ENCODE measurements around the gene PRCC. TPM values are rescaled to one million over a fixed set of nuclear protein-coding genes. Genes with fewer than 3 reads are reported as not detected.

PRCC gene
- total RNA-seq, 2 experiments from 2014 or later: 71.9 to 75.5 TPM

- Mint-ChIP-seq H3K27ac (no peak overlapping the region), H3K9me3 (ENCODE audit: insufficient read depth) (no peaks in the 10 kb centered on the region), H3K36me3 (ENCODE audit: low read depth) (peaks cover 29% of the 10 kb centered on the region), H3K4me3 (no peak overlapping the region), H3K27me3 (ENCODE audit: low read depth) (no peaks in the 10 kb centered on the region), H3K4me1 (ENCODE audit: low read depth) (peaks cover 39% of the 10 kb centered on the region)
- CTCF ChIA-PET: interaction anchor here (0.7 to 18.8 kb wide), 11 partner anchors 10 to 321 kb away, joined by 3 to 206 read pairs (median 4); partner anchors contain the start of genes HDGF, ISG20L2 and METTL25B
- ATAC-seq (peak; percentile 16), DNase-seq (no peak)
- POLR2A ChIA-PET: interaction anchor here (0.9 to 4.1 kb wide), 7 partner anchors 10 to 94 kb away, joined by 3 to 35 read pairs (median 5); partner anchors contain the start of genes HDGF, ISG20L2, METTL25B and MRPL24
Measured at GRCh38 chr1:156766298-156767100, 836 bp upstream of the PRCC start.

- Mint-ChIP-seq H3K36me3 (ENCODE audit: low read depth) (peaks cover 40% of the 10 kb centered on the region), H3K4me1 (ENCODE audit: low read depth) (peaks cover 49% of the 10 kb centered on the region), H3K27ac (no peak overlapping the region), H3K9me3 (ENCODE audit: insufficient read depth) (no peaks in the 10 kb centered on the region), H3K4me3 (no peak overlapping the region), H3K27me3 (ENCODE audit: low read depth) (no peaks in the 10 kb centered on the region)
- ATAC-seq: peak; percentile 12
- DNase-seq: peak; percentile 39
- POLR2A ChIA-PET: interaction anchor here (1.0 to 4.1 kb wide), 7 partner anchors 14 to 41 kb away, joined by 3 to 35 read pairs (median 7); partner anchors contain the start of genes HDGF, ISG20L2, METTL25B and MRPL24
- CTCF ChIA-PET: interaction anchor here (0.6 to 18.8 kb wide), 14 partner anchors 15 to 322 kb away, joined by 3 to 206 read pairs (median 4); partner anchors contain the start of genes HDGF, ISG20L2, METTL25B and MRPL24
Measured at GRCh38 chr1:156767879-156768604, 707 bp downstream of the PRCC start.

GRCh38 chr1:156768610-156769295, 1.4 kb downstream of the PRCC start:
- ChIA-PET CTCF (interaction anchor here (0.6 to 18.8 kb wide), 9 partner anchors 21 to 121 kb away, joined by 3 to 206 read pairs (median 4); partner anchors contain the start of genes ISG20L2 and METTL25B), POLR2A (interaction anchor here (1.0 to 4.1 kb wide), 6 partner anchors 13 to 41 kb away, joined by 3 to 35 read pairs (median 4); partner anchors contain the start of genes HDGF, ISG20L2, METTL25B and MRPL24)
- H3K27me3 Mint-ChIP-seq (ENCODE audit: low read depth): no peaks in the 10 kb centered on the region
- H3K9me3 Mint-ChIP-seq (ENCODE audit: insufficient read depth): no peaks in the 10 kb centered on the region
- ATAC-seq (no peak), DNase-seq (no peak)
- H3K36me3 Mint-ChIP-seq (ENCODE audit: low read depth): peaks cover 46% of the 10 kb centered on the region
- H3K27ac Mint-ChIP-seq: peak overlapping the region; percentile 7
- no peak overlapping the region for H3K4me3 Mint-ChIP-seq
- H3K4me1 Mint-ChIP-seq (ENCODE audit: low read depth): peaks cover 55% of the 10 kb centered on the region

GRCh38 chr1:156772222-156772621, 4.9 kb downstream of the PRCC start:
- no peaks in the 10 kb centered on the region for H3K27me3 Mint-ChIP-seq (ENCODE audit: low read depth)
- DNase-seq (no peak), ATAC-seq (no peak)
- H3K36me3 Mint-ChIP-seq (ENCODE audit: low read depth): peaks cover 48% of the 10 kb centered on the region
- H3K4me3 Mint-ChIP-seq: no peak overlapping the region
- POLR2A ChIA-PET: interaction anchor here (0.5 to 1.5 kb wide), 2 partner anchors 18 to 36 kb away, joined by 3 to 4 read pairs; no protein-coding TSS in a partner anchor
- CTCF ChIA-PET: interaction anchor here (0.8 to 18.8 kb wide), 9 partner anchors 9 to 88 kb away, joined by 3 to 206 read pairs (median 7); partner anchors contain the start of genes HDGF, ISG20L2, METTL25B and NTRK1
- no peak overlapping the region for H3K27ac Mint-ChIP-seq
- H3K4me1 Mint-ChIP-seq (ENCODE audit: low read depth): peaks cover 53% of the 10 kb centered on the region
- H3K9me3 Mint-ChIP-seq (ENCODE audit: insufficient read depth): no peaks in the 10 kb centered on the region

GRCh38 chr1:156772728-156773497, 5.6 kb downstream of the PRCC start:
- Mint-ChIP-seq H3K4me1 (ENCODE audit: low read depth) (peaks cover 58% of the 10 kb centered on the region), H3K27ac (peak overlapping the region; percentile 26), H3K9me3 (ENCODE audit: insufficient read depth) (no peaks in the 10 kb centered on the region), H3K36me3 (ENCODE audit: low read depth) (peaks cover 52% of the 10 kb centered on the region), H3K27me3 (ENCODE audit: low read depth) (no peaks in the 10 kb centered on the region), H3K4me3 (no peak overlapping the region)
- ATAC-seq: no peak
- DNase-seq: no peak
- ChIA-PET POLR2A (interaction anchor here (0.5 to 1.5 kb wide), 2 partner anchors 17 to 35 kb away, joined by 3 to 4 read pairs; no protein-coding TSS in a partner anchor), CTCF (interaction anchor here (0.6 to 18.8 kb wide), 11 partner anchors 8 to 1175 kb away, joined by 3 to 206 read pairs (median 5); partner anchors contain the start of genes HDGF, ISG20L2, METTL25B and MRPL24)

- peak; percentile 43 for ATAC-seq
Measured at GRCh38 chr1:156773607-156774006, 6.3 kb downstream of the PRCC start.

GRCh38 chr1:156775799-156776198, 8.5 kb downstream of the PRCC start:
- peaks cover 29% of the 10 kb centered on the region for H3K36me3 Mint-ChIP-seq (ENCODE audit: low read depth)
- H3K9me3 Mint-ChIP-seq (ENCODE audit: insufficient read depth): no peaks in the 10 kb centered on the region
- no peak for ATAC-seq
- POLR2A ChIA-PET: no interaction called here
- CTCF ChIA-PET: interaction anchor here (1.2 to 18.8 kb wide), 2 partner anchors 10 to 49 kb away, joined by 3 to 206 read pairs; partner anchors contain the start of genes ISG20L2 and METTL25B
- no peak for DNase-seq
- peaks cover 40% of the 10 kb centered on the region for H3K4me1 Mint-ChIP-seq (ENCODE audit: low read depth)
- H3K4me3 Mint-ChIP-seq: no peak overlapping the region
- no peaks in the 10 kb centered on the region for H3K27me3 Mint-ChIP-seq (ENCODE audit: low read depth)
- H3K27ac Mint-ChIP-seq: no peak overlapping the region

More at GRCh38 chr1:156773607-156774006, 6.3 kb downstream of the PRCC start:
- peaks cover 45% of the 10 kb centered on the region for H3K36me3 Mint-ChIP-seq (ENCODE audit: low read depth)
- H3K4me1 Mint-ChIP-seq (ENCODE audit: low read depth): peaks cover 59% of the 10 kb centered on the region
- no peaks in the 10 kb centered on the region for H3K9me3 Mint-ChIP-seq (ENCODE audit: insufficient read depth)
- no peaks in the 10 kb centered on the region for H3K27me3 Mint-ChIP-seq (ENCODE audit: low read depth)
- H3K4me3 Mint-ChIP-seq: no peak overlapping the region
- no peak overlapping the region for H3K27ac Mint-ChIP-seq
- CTCF ChIA-PET: interaction anchor here (1.6 to 18.8 kb wide), 3 partner anchors 23 to 87 kb away, joined by 8 to 206 read pairs (median 8); partner anchors contain the start of genes ISG20L2, METTL25B and NTRK1
- POLR2A ChIA-PET: interaction anchor here (1.5 kb wide), 1 partner anchor 34 kb away, joined by 4 read pairs; no protein-coding TSS in a partner anchor
- DNase-seq: no peak

GRCh38 chr1:156776942-156777341, 9.6 kb downstream of the PRCC start:
- ChIA-PET POLR2A (no interaction called here), CTCF (interaction anchor here (0.7 to 18.8 kb wide), 4 partner anchors 11 to 50 kb away, joined by 3 to 206 read pairs (median 4); partner anchors contain the start of genes ISG20L2 and METTL25B)
- DNase-seq (no peak), ATAC-seq (no peak)
- Mint-ChIP-seq H3K36me3 (ENCODE audit: low read depth) (peaks cover 32% of the 10 kb centered on the region), H3K9me3 (ENCODE audit: insufficient read depth) (no peaks in the 10 kb centered on the region), H3K4me1 (ENCODE audit: low read depth) (peaks cover 43% of the 10 kb centered on the region), H3K27me3 (ENCODE audit: low read depth) (no peaks in the 10 kb centered on the region), H3K27ac (no peak overlapping the region), H3K4me3 (no peak overlapping the region)

GRCh38 chr1:156777573-156777972, 10.2 kb downstream of the PRCC start:
- Mint-ChIP-seq H3K36me3 (ENCODE audit: low read depth) (peaks cover 32% of the 10 kb centered on the region), H3K27ac (peak overlapping the region; percentile 5), H3K4me3 (no peak overlapping the region), H3K4me1 (ENCODE audit: low read depth) (peaks cover 42% of the 10 kb centered on the region), H3K27me3 (ENCODE audit: low read depth) (no peaks in the 10 kb centered on the region), H3K9me3 (ENCODE audit: insufficient read depth) (no peaks in the 10 kb centered on the region)
- POLR2A ChIA-PET: no interaction called here
- DNase-seq (no peak), ATAC-seq (no peak)
- CTCF ChIA-PET: interaction anchor here (1.3 to 18.8 kb wide), 2 partner anchors 51 to 83 kb away, joined by 4 to 206 read pairs; partner anchors contain the start of genes ISG20L2, METTL25B and NTRK1

All from activated CD8-positive, alpha-beta T cell treated with anti-CD3 and anti-CD28 coated beads, Interleukin-2, amount 10 ng/mL, durations not matched to agents 7 days and 5 days (primary cell).